BJ (cell line): Measurements from ENCODE around the gene CBFA2T2. TPM values are rescaled to one million over a fixed set of nuclear protein-coding genes. Genes with fewer than 3 reads are reported as not detected.

Experiments used
- CTCF ChIA-PET: fragments of 350-600 bp; formaldehyde crosslinking; extraction: SDS; loops from one replicate; lab custom pipeline; 2021; ENCODE audit warnings: antibody characterized with exemption, inconsistent platforms; lab: Yijun Ruan, JAX
- POLR2A ChIA-PET: fragments of 300-600 bp; sonication (Branson Sonifier 250); formaldehyde crosslinking; extraction: SDS; loops from one replicate; lab custom pipeline; 2021; ENCODE audit warnings: antibody characterized with exemption; lab: Charles Lee
- DNase-seq: peaks from one replicate; pipeline ENCODE4 v3.0.0-alpha.2; 2011; ENCODE audit warnings: low read depth
- H3K27me3 ChIP-seq: 2 replicates; pipeline ENCODE4 v1.6.0; 2011; ENCODE audit warnings: low read length; ENCODE audit not compliant: control insufficient read depth, insufficient read depth
- H3K36me3 ChIP-seq: 2 replicates; pipeline ENCODE4 v1.5.1; 2011; ENCODE audit warnings: low read length; ENCODE audit not compliant: control insufficient read depth, insufficient read depth
- H3K4me3 ChIP-seq: 2 replicates; pipeline ENCODE4 v1.5.1; 2011; ENCODE audit warnings: low read depth, mild to moderate bottlenecking, control low read depth, low read length
- CTCF ChIP-seq: IDR thresholded peaks from 2 replicates; pipeline ENCODE4 v1.5.1; 2011; ENCODE audit warnings: low read depth, mild to moderate bottlenecking, control low read depth, inconsistent platforms, low read length, moderate library complexity; ENCODE audit not compliant: insufficient read depth
- polyA plus RNA-seq: library from polyadenylated mRNA; depleted of rRNA; stranded (reverse); fragments of >200 nt; gene quantifications from 2 replicates; pipeline ENCODE4 v1.2.3, GENCODE V29; 2011

CBFA2T2 gene
- polyA plus RNA-seq, 1 experiment: 7.6 TPM

- H3K36me3 ChIP-seq: no peaks in the 10 kb centered on the region
- no peak overlapping the region for H3K4me3 ChIP-seq
- TF ChIP-seq CTCF: no peak
- H3K27me3 ChIP-seq: peaks cover 3% of the 10 kb centered on the region; the same call in 1 of the 2 replicates
- DNase-seq: no peak
- CTCF ChIA-PET: interaction anchor here (1.4 kb wide), 1 partner anchor 9 kb away, joined by 3 read pairs; no protein-coding TSS in a partner anchor
- POLR2A ChIA-PET: no interaction called here
Measured at GRCh38 chr20:33465481-33466302, 24.2 kb upstream of the CBFA2T2 start.

GRCh38 chr20:33466303-33466646 is 23.6 kb upstream of the CBFA2T2 start:
- Histone ChIP-seq H3K4me3 (no peak overlapping the region), H3K27me3 (peaks cover 3% of the 10 kb centered on the region), H3K36me3 (no peaks in the 10 kb centered on the region)
- POLR2A ChIA-PET: no interaction called here
- no peak for TF ChIP-seq CTCF
- CTCF ChIA-PET: interaction anchor here (1.2 kb wide), 1 partner anchor 202 kb away, joined by 7 read pairs; the partner anchor contains the start of gene ACTL10
- no peak for DNase-seq

- Histone ChIP-seq H3K27me3 (peaks cover 5% of the 10 kb centered on the region), H3K36me3 (no peaks in the 10 kb centered on the region), H3K4me3 (no peak overlapping the region)
- no peak for DNase-seq
- ChIA-PET CTCF (interaction anchor here (1.1 to 1.9 kb wide), 2 partner anchors 142 to 183 kb away, joined by 3 to 5 read pairs; no protein-coding TSS in a partner anchor), POLR2A (no interaction called here)
- TF ChIP-seq CTCF: no peak
Measured at GRCh38 chr20:33470457-33470856, 19.4 kb upstream of the CBFA2T2 start.

- POLR2A ChIA-PET: no interaction called here
- Histone ChIP-seq H3K27me3 (peaks cover 7% of the 10 kb centered on the region), H3K4me3 (no peak overlapping the region), H3K36me3 (no peaks in the 10 kb centered on the region)
- DNase-seq: no peak
- CTCF ChIA-PET: interaction anchor here (1.9 kb wide), 1 partner anchor 182 kb away, joined by 5 read pairs; no protein-coding TSS in a partner anchor
- no peak for TF ChIP-seq CTCF
Measured at GRCh38 chr20:33470866-33471265, 19.0 kb upstream of the CBFA2T2 start.

- ChIA-PET CTCF (interaction anchor here (1.3 to 1.6 kb wide), 2 partner anchors 16 to 180 kb away, joined by 3 to 5 read pairs; no protein-coding TSS in a partner anchor), POLR2A (no interaction called here)
- no peak for TF ChIP-seq CTCF
- DNase-seq: no peak
- Histone ChIP-seq H3K36me3 (no peaks in the 10 kb centered on the region), H3K27me3 (peaks cover 9% of the 10 kb centered on the region), H3K4me3 (no peak overlapping the region)
Measured at GRCh38 chr20:33472868-33473435, 16.9 kb upstream of the CBFA2T2 start.
